ENCODE data around the gene ZBTB14.

Gene ZBTB14

DNA sequence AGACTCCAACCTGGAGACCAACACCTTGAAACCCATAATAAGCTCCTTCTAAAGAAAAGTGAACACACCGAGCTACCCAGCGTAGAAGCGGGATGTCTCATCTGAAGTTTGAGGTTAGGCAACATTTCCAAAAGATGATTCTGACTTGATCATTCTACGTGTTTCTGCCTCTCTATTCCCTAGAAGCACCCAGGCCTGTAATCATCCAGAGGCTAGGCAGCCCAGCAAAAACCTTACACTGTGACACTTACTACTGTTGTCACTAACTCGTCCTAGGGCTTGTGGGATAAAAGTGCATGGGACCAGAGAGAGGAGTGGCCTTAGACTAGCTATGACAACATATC lies 1.4 kb downstream of the ZBTB14 start:
- in situ Hi-C loops (cut with MboI; ENCODE audit: low sequenced_read_pairs, unreplicated experiment), result no loop called here
- no peak for DNase-seq (ENCODE audit: low spot score)
- TF ChIP-seq, protein P1, sequence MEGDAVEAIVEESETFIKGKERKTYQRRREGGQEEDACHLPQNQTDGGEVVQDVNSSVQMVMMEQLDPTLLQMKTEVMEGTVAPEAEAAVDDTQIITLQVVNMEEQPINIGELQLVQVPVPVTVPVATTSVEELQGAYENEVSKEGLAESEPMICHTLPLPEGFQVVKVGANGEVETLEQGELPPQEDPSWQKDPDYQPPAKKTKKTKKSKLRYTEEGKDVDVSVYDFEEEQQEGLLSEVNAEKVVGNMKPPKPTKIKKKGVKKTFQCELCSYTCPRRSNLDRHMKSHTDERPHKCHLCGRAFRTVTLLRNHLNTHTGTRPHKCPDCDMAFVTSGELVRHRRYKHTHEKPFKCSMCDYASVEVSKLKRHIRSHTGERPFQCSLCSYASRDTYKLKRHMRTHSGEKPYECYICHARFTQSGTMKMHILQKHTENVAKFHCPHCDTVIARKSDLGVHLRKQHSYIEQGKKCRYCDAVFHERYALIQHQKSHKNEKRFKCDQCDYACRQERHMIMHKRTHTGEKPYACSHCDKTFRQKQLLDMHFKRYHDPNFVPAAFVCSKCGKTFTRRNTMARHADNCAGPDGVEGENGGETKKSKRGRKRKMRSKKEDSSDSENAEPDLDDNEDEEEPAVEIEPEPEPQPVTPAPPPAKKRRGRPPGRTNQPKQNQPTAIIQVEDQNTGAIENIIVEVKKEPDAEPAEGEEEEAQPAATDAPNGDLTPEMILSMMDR (IDR thresholded peaks at IDR 0.05; ENCODE audit: borderline replicate concordance, control extremely low read depth, extremely low read depth, insufficient read depth, missing control alignments), result no peak

DNA sequence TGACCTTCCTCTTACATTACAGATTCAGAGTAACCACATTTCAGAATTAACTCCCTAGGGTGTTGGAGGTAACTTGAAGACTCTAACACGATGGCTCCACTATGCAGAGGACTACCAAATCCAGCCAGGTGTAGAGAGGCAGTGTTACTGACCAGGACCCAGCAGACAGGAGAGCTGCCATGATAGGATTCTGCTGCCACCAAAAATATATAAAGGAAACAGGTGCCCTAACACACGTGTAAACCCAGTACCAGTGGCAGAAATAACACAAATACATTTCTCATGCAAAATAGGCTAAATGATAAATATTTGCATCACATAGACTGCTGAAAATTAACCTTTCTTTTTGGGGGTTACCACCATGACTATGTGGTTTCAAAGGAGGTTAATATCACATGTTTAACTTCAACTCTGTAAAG lies 7.0 kb downstream of the ZBTB14 start:
- TF ChIP-seq, protein P1 (IDR thresholded peaks at IDR 0.05; ENCODE audit: borderline replicate concordance, control extremely low read depth, extremely low read depth, insufficient read depth, missing control alignments), result no peak
- in situ Hi-C loops (cut with MboI; ENCODE audit: low sequenced_read_pairs, unreplicated experiment), result no loop called here
- DNase-seq (ENCODE audit: low spot score), result no peak

DNA sequence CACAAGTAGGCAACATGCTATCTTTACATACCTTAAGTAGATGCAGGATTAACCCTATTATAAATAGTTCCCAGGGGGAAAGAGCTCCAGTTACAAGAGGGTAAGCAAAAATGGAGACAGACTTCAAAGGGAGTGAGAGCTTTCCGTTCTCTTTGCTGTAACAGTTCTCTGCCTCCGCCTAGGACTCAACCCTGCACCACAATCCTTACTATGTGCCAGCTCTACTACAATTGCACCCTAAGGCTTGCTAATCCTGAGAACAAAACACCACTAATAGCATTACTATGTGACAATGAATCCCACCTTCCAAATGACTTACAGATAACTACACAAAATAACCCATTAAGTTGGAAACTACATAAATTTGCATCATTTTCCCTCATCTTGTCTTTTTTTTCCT lies 7.7 kb downstream of the ZBTB14 start:
- no peak for DNase-seq (ENCODE audit: low spot score)
- TF ChIP-seq, protein P1 (IDR thresholded peaks at IDR 0.05; ENCODE audit: borderline replicate concordance, control extremely low read depth, extremely low read depth, insufficient read depth, missing control alignments), result no peak
- in situ Hi-C loops (cut with MboI; ENCODE audit: low sequenced_read_pairs, unreplicated experiment), result no loop called here

GRCh38 chr18:5286525-5286924 lies 9.0 kb downstream of the ZBTB14 start:
- TF ChIP-seq, protein P1 (IDR thresholded peaks at IDR 0.05; ENCODE audit: borderline replicate concordance, control extremely low read depth, extremely low read depth, insufficient read depth, missing control alignments), result no peak
- DNase-seq (ENCODE audit: low spot score), result no peak
- in situ Hi-C loops (cut with MboI; ENCODE audit: low sequenced_read_pairs, unreplicated experiment), result no loop called here

DNA sequence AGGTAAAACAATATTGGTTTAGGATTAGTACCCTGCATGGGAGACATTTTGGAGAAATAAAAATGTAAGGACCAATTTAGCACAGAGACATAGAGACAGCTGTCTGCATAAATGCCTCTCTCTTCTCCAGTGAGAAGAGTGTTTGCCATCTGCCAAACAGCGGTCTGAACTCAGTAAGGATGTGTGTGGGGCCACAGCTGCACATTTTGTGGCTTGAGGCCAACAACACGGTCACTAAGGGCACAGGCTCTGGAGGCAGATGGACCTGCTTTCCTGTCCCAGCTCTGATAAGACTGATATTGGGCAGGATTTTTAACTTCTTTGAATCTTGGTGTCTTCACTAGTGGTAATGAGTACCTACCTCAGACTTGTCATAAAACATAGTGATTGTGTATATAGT lies 10.2 kb downstream of the ZBTB14 start:
- in situ Hi-C loops (cut with MboI; ENCODE audit: low sequenced_read_pairs, unreplicated experiment), result no loop called here
- TF ChIP-seq, protein P1 (IDR thresholded peaks at IDR 0.05; ENCODE audit: borderline replicate concordance, control extremely low read depth, extremely low read depth, insufficient read depth, missing control alignments), result no peak

DNA sequence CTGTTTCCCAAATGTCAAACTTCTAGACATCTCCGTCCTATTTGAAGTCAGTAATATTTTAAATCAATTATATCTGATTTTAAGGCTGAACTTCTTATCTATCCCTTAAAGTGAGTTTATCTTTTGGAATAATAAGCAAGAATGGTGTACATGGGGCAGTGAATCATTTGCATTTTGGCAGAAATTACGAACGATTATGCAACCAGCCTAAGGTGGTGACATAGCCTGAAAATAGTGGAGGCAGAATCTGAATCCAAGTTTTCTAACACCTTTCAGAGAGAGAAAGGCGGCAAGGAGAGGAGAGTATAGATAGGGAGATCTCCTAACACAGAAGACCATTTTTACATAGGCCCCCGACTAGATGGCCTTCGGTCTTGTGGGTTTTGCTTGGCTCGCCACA lies 10.7 kb downstream of the ZBTB14 start:
- in situ Hi-C loops (cut with MboI; ENCODE audit: low sequenced_read_pairs, unreplicated experiment), result no loop called here
- no peak for DNase-seq (ENCODE audit: low spot score)
- TF ChIP-seq, protein P1 (IDR thresholded peaks at IDR 0.05; ENCODE audit: borderline replicate concordance, control extremely low read depth, extremely low read depth, insufficient read depth, missing control alignments), result no peak

More for the DNA sequence above, 10.2 kb downstream of the ZBTB14 start:
- DNase-seq (ENCODE audit: low spot score), result no peak

DNA sequence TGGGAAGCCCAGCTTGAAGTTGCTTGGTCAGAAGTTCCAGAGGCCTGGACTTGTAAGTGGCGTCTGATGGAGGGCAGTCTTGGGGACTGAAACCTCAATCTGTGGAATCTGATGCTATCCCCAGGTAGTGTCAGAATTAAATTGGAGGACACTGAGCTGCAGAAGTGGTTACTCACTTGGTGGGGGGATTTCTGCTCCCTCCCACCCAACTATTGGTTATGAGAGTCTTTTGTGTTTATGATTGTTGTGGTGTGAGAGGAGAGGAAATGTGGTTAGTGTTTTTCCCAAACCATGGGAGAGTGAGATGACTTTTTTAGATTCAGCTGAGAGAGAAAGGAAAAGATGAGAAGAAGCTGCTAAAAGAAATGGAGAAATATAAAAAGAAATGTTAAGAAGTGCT lies 12.8 kb downstream of the ZBTB14 start:
- in situ Hi-C loops (cut with MboI; ENCODE audit: low sequenced_read_pairs, unreplicated experiment), result no loop called here
- TF ChIP-seq, protein P1 (IDR thresholded peaks at IDR 0.05; ENCODE audit: borderline replicate concordance, control extremely low read depth, extremely low read depth, insufficient read depth, missing control alignments), result no peak
- no peak for DNase-seq (ENCODE audit: low spot score)
